OCI-LY3 (cell line): Measurements from ENCODE around the gene CACYBP.

Experiments
- CTCF ChIP-seq: fragments of 200-600, 300-600 bp; sonication (generic); IDR thresholded peaks from 2 replicates; pipeline ENCODE4 v1.5.1; 2014; ENCODE audit warnings: antibody characterized with exemption, low read length, low read depth
- EZH2phosphoT487 ChIP-seq: fragments of 200-600 bp; shearing (Covaris generic); IDR thresholded peaks from 2 replicates; pipeline ENCODE4 v1.6.1; 2018; ENCODE audit warnings: antibody characterized with exemption, mixed run types, low read depth

- no peak for TF ChIP-seq EZH2phosphoT487
- no peak for TF ChIP-seq CTCF
Measured at GRCh38 chr1:174971466-174971865, 28.3 kb upstream of the CACYBP start.
